GM12892 (cell line): Measurements from ENCODE around the gene SLC25A25.

ENCODE experiments used
- POLR2A ChIP-seq: IDR thresholded peaks from 2 replicates; pipeline ENCODE4 v1.6.1; 2011; ENCODE audit warnings: low read depth, low read length, control low read depth
- POLR2AphosphoS5 ChIP-seq: IDR thresholded peaks from 2 replicates; pipeline ENCODE4 v1.6.1; 2011; ENCODE audit warnings: low read depth, low read length, control low read depth

GRCh38 chr9:128102861-128103588 lies 35.0 kb downstream of the SLC25A25 start:
- TF ChIP-seq POLR2A (no peak), POLR2AphosphoS5 (no peak)
